Epithelial cell of proximal tubule (primary cell): ENCODE measurements around the gene UXS1. TPM values are rescaled to one million over a fixed set of nuclear protein-coding genes. Genes with fewer than 3 reads are reported as not detected.

Source experiments
- DNase-seq: peaks from one replicate; pipeline ENCODE4 v3.0.0-alpha.2; 2011; ENCODE audit warnings: low read depth
- H3K4me3 ChIP-seq: 2 replicates; pipeline ENCODE4 v1.5.1; 2011; ENCODE audit warnings: low read depth, mild to moderate bottlenecking, low read length
- total RNA-seq: library from RNA; depleted of rRNA; stranded (reverse); fragments of >200 nt; gene quantifications from 2 replicates; pipeline ENCODE4 v1.2.3, GENCODE V29; 2015
- TF ChIP-seq, protein P1 (sequence below): conservative IDR thresholded peaks from 2 replicates; pipeline ENCODE4 v1.5.1; 2012; ENCODE audit warnings: low read depth, mild to moderate bottlenecking, low read length

UXS1 gene
- total RNA-seq, 1 donor from 2014 or later: 128 TPM

DNA sequence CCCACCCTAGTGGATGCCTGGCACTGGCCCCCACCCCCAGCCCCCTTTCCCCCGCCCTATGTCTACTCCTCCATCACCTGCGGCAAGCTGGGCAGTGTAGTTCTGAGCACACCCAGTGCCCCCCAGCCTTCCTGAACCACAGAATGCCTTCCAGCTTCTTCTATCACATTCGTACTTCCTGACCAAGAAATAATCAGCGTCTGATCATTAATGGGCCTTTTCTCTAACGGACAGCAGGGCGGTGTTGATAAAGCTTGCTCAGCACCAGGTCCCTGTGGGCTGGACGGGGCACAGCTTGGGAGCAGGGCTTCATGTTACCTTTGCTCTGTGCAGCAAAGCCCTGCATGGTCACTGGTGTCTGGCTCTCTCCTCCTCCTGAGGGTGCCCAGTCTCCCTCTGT is 15.4 kb downstream of the UXS1 start:
- no peak overlapping the region for H3K4me3 ChIP-seq
- TF ChIP-seq, protein P1, sequence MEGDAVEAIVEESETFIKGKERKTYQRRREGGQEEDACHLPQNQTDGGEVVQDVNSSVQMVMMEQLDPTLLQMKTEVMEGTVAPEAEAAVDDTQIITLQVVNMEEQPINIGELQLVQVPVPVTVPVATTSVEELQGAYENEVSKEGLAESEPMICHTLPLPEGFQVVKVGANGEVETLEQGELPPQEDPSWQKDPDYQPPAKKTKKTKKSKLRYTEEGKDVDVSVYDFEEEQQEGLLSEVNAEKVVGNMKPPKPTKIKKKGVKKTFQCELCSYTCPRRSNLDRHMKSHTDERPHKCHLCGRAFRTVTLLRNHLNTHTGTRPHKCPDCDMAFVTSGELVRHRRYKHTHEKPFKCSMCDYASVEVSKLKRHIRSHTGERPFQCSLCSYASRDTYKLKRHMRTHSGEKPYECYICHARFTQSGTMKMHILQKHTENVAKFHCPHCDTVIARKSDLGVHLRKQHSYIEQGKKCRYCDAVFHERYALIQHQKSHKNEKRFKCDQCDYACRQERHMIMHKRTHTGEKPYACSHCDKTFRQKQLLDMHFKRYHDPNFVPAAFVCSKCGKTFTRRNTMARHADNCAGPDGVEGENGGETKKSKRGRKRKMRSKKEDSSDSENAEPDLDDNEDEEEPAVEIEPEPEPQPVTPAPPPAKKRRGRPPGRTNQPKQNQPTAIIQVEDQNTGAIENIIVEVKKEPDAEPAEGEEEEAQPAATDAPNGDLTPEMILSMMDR: no peak
- no peak for DNase-seq

DNA sequence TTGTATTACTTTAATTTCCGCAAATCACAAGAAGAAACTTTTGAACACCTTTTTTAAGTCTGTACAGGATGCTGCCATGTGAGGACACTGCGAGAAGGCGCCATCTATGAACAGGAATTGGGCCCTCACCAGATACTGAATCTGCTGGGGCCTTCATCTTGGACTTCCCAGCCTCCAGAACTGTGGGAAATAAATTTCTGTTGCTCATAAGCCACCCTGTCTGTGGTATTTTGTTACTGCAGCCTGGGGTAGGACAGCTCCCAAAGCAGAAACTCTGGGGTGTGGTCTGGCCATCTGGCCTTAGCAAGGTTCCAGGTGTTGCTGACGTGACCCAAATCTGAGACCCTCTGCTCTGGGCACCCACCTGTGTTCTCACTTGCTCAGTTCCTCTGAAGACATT is 16.5 kb downstream of the UXS1 start:
- H3K4me3 ChIP-seq: no peak overlapping the region
- TF ChIP-seq, protein P1: no peak
- no peak for DNase-seq

DNA sequence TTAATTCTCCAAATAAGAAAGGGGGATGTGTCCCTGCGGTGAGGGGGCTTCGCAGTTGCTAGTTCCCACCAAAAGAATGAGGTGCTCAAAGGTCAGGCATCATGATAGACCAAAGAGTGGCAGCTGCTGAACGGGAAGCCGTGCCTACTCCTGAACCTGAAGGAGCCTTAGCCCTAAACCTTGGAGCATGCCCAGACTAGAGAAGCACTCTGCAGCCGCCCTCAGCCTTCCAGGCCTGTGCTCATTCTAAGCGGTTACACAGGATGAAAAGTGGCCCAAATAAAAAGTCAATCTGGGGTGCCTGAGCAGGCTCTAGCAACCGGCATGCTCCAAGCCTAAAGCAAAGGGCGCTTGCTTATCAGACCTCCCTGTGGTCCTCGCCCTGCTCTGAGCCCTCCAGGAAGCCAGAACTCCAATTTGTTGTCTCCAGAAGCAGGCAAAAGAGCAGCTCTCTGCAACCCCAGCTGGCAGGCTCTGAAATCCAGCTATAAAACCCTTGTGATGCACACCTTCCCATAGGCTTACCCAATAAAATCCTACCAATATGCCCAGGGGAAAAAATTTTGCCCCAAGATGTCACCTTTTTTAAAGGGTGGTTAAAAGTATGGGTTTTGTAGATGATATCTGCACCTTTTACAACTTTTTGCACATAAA is 17.5 kb downstream of the UXS1 start:
- H3K4me3 ChIP-seq: no peak overlapping the region
- no peak for DNase-seq
- TF ChIP-seq, protein P1: no peak

DNA sequence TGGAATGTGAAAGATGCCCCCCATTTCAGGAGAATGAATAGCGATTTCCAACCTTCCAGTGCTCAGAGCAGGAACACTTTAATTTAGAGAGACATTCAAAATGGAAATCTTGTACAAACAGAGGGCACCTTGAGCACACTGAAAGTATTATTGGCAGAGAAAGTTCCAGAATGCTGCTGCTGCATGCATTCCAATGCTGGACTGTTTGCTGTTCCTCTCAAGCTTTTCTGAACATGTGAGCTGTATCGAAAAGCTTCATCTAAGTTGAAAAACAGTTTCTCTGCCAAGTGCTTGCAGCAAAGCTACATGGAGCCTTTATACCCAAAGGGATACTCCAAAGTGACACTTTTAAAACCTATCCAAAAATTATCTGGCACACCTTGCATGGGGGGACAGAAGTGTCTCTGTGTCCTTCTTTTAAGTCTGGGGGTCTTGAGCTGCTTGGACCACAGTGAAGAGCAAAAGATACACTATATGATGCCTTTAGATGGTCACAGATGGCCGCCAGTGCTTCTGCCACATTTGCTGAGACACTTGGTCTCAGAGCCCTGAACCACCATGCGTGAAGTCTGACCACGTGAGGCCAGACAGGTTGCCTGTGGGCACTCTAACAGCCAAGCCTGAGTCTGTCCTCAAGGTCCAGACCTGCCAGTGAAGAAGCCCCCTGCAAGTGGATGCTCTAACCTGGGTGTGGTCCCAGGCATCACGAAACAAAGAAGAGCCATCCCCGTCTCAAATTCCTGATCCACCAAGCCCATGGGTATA is 18.8 kb downstream of the UXS1 start:
- TF ChIP-seq, protein P1: no peak
- DNase-seq: no peak
- H3K4me3 ChIP-seq: no peak overlapping the region

DNA sequence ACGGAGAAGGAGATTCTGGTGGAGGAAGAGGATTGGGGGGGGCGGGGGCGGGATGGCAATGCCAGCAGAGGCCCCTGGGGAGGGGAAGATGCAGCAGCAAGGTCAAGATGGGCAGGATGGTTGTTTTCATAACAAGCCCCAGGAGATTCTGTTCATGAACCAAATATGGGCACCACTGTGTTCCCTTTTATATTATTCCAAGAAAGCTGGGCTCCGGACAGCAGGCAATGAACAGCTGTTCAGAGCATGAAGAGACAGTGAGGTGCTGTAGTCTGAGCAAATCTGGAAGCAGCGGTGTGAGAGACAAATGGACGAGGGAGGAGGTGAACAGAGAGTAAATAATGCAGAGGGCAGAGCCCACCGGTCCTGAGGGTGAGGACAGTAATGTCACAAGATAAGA is 20.0 kb downstream of the UXS1 start:
- no peak overlapping the region for H3K4me3 ChIP-seq
- TF ChIP-seq, protein P1: no peak
- DNase-seq: no peak

DNA sequence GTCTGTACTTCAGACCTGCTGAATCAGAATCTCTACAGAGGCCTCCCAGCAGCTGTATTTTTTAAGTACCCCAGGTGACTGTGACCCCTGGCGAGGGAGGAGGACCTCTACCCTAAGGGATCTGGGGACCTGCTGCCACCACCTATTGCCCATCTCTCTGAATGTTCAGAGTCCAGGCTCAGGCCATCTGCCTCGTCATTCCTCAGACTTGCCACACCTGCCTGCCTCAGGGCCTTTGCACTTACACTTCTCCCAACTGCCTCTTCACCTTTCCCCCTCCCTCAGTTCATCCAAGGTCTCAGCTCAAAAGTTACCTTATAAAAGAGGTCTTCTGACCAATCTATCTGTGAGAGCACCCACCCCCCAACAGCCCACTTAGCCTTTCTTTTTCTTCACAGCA is 21.5 kb downstream of the UXS1 start:
- no peak overlapping the region for H3K4me3 ChIP-seq
- TF ChIP-seq, protein P1: no peak
- DNase-seq: no peak
